GM18870 (cell line): ENCODE results near the gene COL1A2.

Experiments
- ATAC-seq: cut with Tn5 transposase; IDR thresholded peaks from one replicate; pipeline ENCODE4 v1.9.1; 2021; ENCODE audit warnings: moderate library complexity; ENCODE audit not compliant: unreplicated experiment

Gene COL1A2

DNA sequence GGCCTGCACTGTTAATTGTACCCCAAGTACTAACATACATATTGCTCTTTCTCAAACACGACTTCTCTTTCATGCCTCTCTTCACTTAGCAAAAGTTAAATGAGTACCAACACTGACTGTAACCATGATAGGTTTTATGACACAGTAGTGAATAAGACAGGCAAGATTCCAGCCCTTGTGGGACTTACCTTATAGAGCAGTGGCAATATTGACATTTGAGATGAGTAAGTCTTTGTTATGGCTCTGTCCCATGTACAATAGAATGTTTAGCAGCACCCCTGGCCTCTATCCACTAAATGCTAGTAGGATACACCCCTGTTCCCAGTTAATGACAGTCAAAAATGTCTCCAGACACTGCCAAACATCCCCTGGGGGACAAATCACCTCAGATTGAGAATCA lies 11.9 kb upstream of the COL1A2 start:
- no peak for ATAC-seq

DNA sequence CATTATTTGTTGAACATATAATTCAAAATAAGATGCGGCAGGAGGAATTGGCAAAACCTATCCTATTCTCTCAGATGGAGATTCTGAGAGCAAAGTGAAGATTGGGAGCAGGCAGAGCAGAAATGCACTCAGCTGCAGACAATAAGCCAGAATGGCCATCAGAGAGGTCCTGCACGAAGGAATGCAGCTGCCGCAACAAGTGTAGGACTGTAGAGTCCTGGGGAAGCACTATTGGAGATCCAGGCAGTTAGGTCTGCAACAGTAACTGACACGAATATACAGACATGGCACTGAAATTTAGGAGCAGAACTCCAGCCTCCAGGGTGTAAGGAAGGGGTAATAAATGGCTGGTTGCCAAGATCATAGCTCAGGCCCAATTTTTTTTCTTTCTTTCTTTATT lies 10.4 kb upstream of the COL1A2 start:
- ATAC-seq: no peak

DNA sequence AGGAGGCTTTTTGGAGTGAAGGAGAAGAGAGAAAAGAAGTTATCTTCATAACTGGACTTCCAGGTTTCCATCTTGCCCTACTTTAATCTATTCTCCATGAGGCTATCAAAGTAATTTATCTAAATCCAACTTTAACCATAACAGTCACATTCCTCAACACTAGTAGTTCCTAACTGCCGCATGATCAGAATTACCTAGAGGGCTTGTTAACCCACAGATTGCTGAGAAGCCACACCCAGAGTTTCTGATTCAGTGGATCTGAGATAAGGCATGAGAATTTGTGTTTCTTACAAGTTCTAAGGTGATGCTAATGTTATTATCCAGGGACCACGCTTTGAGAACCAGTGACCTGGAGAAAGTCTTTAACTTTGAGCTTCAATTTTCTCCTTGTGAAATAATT lies 8.3 kb upstream of the COL1A2 start:
- no peak for ATAC-seq

DNA sequence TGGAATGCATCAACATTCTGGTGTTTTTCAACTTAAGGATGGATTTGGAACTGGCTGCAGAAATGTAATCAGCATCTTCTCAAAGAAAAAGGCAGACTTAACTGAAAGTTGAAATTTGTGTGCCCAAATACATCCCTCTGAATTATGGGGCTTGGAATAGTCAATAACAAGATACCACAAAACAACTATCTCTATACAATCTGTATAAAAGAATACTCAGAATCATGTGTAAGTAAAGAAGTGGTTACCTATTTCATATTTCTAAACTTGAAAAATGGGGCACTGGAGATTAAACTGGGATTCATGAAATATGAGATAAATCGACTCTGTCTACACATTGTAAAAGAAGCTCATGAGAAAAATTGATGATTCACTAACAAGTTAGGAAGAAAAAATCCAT lies 6.2 kb upstream of the COL1A2 start:
- ATAC-seq: no peak

DNA sequence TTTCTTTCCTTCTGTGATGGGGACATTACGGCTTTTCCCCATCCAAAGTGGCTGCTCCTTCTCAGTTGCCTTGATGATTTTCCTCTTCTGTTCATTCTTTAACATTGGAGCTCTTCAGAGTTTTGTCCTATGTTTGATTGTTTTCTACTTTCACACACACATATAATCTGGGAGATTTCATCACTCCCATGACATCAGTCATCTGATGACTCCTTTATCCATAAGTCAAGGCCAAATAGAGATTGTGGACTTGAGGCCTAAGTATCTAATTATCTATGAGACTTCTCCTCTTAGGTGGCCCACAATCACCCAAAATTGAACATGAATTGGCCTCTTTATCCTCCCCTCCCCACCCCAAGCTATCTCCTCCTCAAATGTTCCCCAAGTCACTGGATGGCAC lies 5.3 kb upstream of the COL1A2 start:
- no peak for ATAC-seq

DNA sequence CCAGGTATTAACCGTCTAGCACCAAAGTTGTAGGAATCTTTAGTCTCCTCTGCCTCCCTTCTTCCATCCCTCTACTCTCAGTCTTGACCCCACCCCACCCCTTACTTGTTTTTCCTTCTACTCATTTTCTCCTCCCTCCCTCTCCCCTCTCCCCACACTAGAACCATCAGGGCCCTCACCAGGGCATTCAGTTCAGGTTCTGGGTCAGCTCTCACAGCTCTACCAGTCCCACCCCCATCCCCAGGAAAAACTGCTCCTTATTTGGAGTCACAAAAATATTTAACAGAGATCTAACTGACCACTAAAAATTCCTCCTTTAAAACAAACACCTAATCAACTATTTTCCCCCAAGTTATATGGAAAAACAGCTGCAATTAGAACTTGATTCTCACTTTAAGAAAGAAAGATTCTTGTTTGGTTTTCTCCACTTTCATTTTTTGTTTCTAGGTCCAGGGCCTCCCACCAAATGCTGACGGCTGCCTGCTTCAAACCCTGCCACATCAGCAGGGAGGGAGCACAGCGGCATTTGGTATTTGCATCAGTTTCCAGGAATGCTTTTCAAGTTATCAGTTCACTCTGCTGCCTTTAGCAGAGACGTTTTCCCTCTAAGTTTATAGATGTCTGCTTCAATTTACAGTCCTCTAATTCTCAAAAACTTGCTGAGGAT lies 2.8 kb upstream of the COL1A2 start:
- no peak for ATAC-seq

DNA sequence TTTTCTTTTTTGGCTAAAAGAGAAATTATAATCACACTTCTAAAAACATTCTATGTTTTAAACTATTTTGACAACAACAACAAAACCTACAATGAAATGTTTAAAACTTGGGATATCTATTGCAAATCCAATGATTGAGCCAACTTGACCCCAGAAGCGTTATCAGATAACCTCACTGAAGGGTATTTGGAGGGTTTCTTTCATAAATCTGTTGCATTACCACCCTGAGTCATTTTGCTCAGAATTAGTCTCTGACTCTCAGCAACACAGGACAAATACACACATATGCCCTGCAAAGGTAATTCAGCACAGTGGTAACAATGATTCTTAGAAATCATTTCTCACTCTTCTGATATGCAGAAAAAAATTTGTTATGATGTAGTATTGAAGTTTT lies 2.3 kb upstream of the COL1A2 start:
- ATAC-seq: no peak

DNA sequence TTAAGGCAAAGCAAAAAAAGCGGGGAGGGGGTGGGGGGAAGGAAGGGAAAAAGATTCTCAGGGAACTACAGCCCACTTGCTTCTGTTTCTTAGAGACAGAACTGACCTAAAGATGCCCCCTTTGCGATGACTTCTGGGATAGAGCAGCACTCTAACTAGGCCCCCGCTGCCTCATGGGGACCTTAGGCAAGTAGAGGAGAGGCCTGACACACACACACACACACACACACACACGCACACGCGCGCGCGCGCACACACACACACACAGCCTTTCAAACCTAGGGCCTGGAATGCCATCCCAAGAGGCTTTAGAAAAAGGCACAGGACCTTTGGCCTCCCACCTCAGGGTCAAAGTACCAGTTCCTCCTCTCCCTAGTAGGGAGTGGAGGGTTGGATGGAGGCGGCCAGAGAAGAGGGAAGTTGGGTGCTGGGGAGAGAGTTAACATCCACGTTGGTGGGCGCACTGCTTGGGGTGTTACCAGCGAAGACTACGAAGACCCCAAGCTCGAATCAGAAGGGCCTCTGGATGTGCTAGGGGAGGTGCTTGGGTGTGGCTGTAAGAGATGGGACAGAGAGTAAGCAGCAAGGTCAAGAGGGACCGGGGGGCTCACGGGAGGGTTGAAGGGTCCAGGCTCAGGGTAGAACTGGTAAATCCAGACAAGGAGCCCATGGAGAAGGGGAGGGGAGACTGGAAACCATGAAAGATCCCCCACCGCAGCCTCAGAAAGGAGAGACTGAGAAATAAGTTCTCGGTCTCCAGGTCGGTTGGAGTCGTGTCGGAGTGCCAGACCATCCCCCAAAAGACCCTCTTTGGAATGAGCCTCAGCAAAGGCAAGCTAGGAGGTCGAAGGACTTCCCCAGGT lies 1.2 kb upstream of the COL1A2 start:
- ATAC-seq: no peak

DNA sequence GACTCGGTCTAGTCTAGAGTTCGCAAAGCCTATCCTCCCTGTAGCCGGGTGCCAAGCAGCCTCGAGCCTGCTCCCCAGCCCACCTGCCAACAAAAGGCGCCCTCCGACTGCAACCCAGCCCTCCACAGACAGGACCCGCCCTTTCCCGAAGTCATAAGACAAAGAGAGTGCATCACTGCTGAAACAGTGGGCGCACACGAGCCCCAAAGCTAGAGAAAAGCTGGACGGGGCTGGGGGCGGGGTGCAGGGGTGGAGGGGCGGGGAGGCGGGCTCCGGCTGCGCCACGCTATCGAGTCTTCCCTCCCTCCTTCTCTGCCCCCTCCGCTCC lies 622 bp upstream of the COL1A2 start:
- no peak for ATAC-seq

DNA sequence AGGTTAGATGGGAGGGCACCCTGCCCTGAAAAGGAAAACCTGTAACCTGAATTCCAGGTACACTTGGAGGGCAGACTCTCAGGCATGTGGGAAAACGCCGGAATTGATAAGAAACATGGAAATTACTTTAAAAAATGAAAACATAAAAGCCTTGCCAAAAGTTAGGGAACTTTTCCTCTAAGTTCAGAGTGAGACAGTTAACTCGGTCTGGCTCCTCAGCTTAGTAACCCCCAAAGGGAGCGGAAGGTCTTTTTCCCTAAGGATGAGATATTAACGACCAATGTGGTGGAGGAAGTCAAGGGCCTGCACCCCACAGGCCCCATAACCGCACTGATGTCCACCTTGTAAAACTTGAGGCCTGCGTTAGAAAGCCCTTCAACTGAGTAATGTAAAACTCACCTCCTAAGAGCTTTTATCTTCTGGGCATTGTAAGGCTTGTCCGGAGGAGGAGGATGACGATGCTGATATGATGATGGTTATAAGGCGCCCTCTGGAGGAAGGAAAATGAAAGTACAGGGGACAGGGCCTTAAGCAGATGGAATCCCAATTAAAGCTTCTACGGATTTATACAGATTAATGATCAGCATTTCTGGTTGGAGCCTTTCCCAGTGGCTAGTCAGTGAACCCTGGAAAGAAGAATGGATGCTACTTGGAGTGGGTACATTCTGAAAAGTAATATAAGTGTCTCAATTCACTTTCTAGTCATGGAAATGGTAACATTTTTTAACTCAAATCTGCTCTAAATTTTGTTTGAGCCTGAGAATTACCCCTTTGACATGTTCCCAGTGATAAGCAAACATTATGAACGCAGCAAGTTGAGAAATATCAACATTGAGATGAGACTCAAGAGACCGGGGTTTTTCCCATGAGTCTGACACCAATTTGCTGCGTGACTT lies 694 bp downstream of the COL1A2 start:
- ATAC-seq: peak; percentile 87

DNA sequence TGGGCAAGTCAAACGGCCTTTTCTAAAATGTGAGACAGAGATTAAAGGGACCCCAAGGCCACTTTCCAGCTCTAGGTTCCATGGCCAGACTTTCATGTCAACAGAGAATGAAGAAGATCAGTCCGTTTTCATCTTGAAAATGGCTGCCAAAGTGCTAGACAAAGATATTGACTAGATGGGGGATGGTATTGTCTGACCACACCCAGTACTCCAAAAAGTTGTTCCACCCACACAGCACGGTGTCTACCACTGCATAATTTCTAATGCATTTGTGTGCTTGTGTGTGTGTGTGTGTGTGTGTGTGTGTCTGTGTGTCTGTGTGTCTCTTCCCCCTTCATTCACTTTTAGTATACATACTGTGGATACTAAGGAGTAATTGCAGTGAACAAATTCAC lies 1.3 kb downstream of the COL1A2 start:
- ATAC-seq: no peak

DNA sequence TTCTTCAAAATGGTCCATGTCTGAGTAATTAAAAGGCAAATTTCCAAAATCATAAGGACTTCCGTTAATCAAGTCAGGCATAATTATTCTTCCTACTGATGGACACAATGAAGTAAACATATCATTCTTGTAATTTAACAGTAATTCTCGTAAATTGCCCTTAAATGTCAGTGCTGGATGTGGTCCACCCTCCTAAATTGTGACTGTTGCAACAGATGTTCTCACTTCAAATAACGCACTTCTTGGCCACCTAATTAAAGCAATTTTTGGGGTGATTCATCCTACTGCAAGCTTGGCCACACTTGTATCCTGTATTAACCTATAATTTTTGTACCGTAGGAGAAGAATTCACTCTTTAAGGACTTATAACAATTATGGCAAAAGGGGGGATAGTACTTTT lies 1.9 kb downstream of the COL1A2 start:
- ATAC-seq: no peak

DNA sequence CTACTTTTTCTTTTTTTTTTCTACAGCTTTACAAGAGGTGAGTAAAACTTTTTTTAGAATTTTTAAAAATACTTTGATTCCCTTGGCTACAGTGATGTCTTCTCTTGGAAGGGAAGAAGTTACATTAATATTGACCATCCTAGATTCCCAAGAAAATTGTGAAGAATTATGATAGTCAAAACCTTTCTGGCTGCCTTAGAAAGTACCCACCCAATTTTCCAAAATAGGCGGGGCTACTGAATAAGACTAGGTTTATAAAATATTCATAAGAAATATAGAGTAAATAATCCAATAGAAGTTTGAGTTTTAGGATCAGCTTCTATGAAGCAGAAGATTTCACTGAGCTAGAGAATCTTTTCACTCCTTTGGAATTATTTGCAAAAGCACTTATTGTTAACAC lies 3.0 kb downstream of the COL1A2 start:
- ATAC-seq: no peak

DNA sequence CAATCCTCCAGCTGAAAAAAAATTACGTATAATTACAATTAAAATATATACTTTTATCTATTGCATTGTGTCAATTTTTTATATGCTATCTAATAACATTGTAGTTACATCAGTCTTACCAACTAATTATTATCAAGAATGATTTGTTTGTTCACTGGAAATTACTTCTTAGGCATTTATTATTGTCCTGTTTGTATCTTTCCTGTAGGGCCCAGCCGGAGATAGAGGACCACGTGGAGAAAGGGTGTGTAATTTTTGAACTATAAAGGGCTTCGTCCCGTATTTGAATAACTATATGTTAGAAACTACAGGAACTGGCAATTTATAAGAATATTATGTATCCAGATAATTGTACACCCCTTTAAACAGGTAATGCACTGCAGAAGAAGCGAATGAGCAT lies 4.1 kb downstream of the COL1A2 start:
- no peak for ATAC-seq

DNA sequence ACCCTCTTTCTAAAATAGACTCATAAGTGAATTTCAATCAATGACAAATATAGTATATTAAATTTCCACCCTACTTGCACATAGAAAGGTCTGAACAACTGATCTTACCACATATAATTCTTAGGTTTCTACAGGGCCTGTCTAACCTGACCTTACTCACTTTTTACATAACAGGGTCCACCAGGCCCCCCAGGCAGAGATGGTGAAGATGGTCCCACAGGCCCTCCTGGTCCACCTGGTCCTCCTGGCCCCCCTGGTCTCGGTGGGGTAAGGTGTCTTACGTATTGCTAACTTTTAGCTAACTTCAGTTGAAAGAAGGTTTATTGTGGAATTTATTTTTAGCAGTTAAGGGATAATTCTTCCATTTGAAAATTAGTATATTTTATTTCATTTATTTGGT lies 5.3 kb downstream of the COL1A2 start:
- no peak for ATAC-seq

DNA sequence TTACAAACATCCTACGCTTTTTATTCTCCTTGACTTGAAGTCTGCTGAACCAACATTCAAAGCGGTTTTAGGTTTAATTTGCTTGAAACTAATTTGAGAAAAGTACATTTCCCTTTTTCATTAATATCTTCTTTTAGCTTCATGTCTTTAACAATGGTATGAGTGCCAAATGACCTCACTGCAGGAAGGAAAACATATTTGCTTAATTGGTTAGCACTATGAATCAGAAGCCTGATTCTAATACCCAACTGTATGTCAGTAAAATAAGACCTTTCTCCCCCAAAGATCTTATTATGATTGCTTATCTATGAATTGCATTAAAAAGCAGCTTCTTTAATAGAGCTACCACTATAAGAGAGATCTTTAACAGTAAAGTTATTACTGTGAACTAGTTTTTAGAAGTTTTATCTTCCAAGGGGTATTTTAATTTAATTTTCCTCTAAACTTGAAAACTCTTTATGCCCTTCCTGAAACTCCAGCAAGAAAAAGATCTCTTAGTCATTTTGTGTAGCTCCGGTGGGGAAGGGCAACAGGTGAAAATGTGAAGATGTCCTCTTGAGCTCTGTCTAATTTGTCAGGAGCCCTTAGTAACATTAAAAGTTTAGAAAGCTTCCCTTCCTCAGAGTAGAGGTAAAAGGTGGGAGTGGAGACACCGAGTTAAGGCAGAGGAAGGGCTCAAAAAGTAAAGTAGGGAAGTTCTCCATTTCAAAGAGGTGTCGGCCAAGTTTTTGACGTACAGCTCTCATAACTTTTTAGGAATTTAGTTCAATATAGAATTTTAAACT lies 6.1 kb downstream of the COL1A2 start:
- ATAC-seq: no peak

DNA sequence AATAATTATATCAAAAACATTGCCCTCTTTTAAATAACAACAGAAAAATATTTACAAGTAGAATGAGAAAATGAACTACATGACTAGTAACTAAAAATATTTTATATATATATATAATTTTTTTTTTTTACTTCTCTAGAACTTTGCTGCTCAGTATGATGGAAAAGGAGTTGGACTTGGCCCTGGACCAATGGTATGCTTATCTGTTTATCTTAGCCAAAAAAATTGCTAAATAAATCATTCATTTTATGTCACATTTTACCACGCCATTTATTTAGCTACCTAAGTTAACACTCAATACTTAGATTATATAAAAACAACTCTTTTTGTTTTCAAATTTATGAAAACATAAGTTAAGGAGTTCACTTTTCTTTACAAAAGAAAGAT lies 6.7 kb downstream of the COL1A2 start:
- no peak for ATAC-seq

DNA sequence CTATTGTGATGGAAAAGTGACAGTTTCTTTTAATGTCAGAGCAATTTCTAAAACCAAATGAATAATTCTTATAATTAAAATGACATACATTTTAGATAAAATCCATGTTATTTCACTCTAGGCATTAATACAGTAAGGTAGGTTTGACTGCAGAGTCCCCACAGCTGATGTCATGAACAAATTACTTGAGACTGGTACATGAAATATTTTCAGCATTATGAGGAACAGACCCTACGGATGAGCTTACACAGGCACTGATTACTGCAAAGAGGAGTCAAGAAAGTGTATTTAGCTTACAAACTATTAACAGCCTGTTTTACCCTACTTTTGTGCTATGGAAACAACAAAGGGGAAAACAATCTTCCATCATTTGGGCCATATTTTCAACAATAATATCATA lies 8.9 kb downstream of the COL1A2 start:
- no peak for ATAC-seq

DNA sequence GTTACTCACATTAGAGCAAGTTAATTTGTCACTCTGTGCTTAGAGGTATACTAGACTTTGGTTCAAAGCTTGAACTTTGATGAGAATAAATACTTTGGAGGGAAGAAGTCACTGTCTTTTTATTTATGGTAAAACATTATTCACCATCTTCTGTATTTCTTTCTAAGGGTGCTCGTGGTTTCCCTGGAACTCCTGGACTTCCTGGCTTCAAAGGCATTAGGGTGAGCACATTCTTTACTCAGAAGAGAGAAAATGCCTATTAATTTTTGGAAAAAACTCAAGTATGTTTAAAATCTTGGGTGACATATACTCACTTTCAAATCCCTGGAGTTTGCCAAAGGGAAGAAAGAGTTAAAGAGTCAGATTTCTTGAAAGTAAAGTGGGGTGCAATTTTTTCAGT lies 10.8 kb downstream of the COL1A2 start:
- ATAC-seq: no peak

DNA sequence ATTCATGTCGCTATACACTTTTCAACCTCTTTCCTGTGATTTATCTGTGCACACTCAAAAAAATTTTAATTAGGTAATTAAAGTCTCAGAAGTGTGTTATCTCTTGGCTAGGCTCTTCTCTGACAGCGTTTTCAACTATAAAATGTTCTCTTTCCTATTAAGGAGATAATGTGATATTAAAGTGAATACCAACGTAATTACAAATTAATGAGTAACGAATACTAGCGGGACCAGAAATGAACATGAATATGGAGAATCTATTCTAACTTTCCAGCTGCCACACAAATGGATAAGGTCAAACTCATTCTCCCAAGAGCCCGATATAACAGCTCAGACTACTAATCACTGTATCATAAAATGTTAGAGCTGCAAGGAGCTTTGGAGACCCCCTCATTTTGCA lies 12.0 kb downstream of the COL1A2 start:
- no peak for ATAC-seq
